GM12878 (cell line): Measurements from ENCODE around the gene HOXA10. TPM values are rescaled to one million over a fixed set of nuclear protein-coding genes. Genes with fewer than 3 reads are reported as not detected.

Experiments
- ATAC-seq: fragments of 200-7000 bp; cut with Tn5 transposase; 3 replicates; pipeline ENCODE4 v1.9.1; 2020; ENCODE audit warnings: mild to moderate bottlenecking, moderate library complexity
- BruUV-seq: library from RNA; stranded (reverse); fragments of 400-500 nt; replicated peaks from 2 replicates; lab custom pipeline; 2021; lab: Mats Ljungman, UMichigan
- CTCF ChIA-PET: fragments of 300-600 bp; sonication (Branson Sonifier 250); formaldehyde crosslinking; extraction: SDS; loops from one replicate; lab custom pipeline; 2021; ENCODE audit warnings: inconsistent platforms; lab: Yijun Ruan, JAX
- POLR2A ChIA-PET: fragments of 350-600 bp; formaldehyde crosslinking; extraction: SDS; loops from one replicate; lab custom pipeline; 2021; ENCODE audit warnings: inconsistent platforms; lab: Charles Lee
- RAD21 ChIA-PET: fragments of 300-600 bp; sonication (Branson Sonifier 250); formaldehyde crosslinking; loops from one replicate; lab custom pipeline; 2023; ENCODE audit warnings: antibody characterized with exemption; ENCODE audit not compliant: unreplicated experiment; lab: Charles Lee
- SMC1A ChIA-PET: fragments of 300-600 bp; sonication (Branson Sonifier 250); formaldehyde crosslinking; loops from one replicate; lab custom pipeline; 2023; ENCODE audit not compliant: unreplicated experiment, uncharacterized antibody; lab: Charles Lee
- DNase-seq: peaks from one replicate; pipeline ENCODE4 v3.0.0-alpha.2; 2011; ENCODE audit warnings: low read depth, low spot score
- FAIRE-seq: peaks from 3 replicates; lab custom pipeline; 2011; peaks lifted over from hg19 to GRCh38; lab: Jason Lieb, UNC
- H2AFZ ChIP-seq: 2 replicates; pipeline ENCODE4 v1.6.0; 2011; ENCODE audit warnings: low read depth, low read length, control low read depth; ENCODE audit not compliant: control insufficient read depth
- H3K27ac ChIP-seq: 2 replicates; pipeline ENCODE4 v1.5.1; 2011; ENCODE audit warnings: control low read depth; ENCODE audit not compliant: control insufficient read depth, insufficient read depth
- H3K27me3 ChIP-seq, 2 experiments: replicated peaks in 1 of 2; 2 replicates each; pipeline versions ENCODE4 v1.6.0 to v1.6.1; 2011; ENCODE audit warnings: low read length in 1 of 2; ENCODE audit not compliant: control insufficient read depth in 2 of 2, insufficient read depth in 2 of 2
- H3K36me3 ChIP-seq, 2 experiments: 2 replicates each; pipeline ENCODE4 v1.5.1; 2011; ENCODE audit warnings: low read length in 1 of 2; ENCODE audit not compliant: control insufficient read depth in 2 of 2, insufficient read depth in 2 of 2
- H3K4me1 ChIP-seq: 2 replicates; pipeline ENCODE4 v1.6.1; 2011; ENCODE audit warnings: mild to moderate bottlenecking, low read length, moderate library complexity, mixed read lengths; ENCODE audit not compliant: control insufficient read depth, insufficient read depth
- H3K4me2 ChIP-seq: 2 replicates; pipeline ENCODE4 v1.6.0; 2011; ENCODE audit warnings: control low read depth; ENCODE audit not compliant: control insufficient read depth, insufficient read depth
- H3K4me3 ChIP-seq: fragments of 200-600 bp; sonication (generic); 2 replicates; pipeline ENCODE4 v1.5.1; 2016
- H3K79me2 ChIP-seq: 2 replicates; pipeline ENCODE4 v1.6.0; 2011; ENCODE audit warnings: low read length; ENCODE audit not compliant: control insufficient read depth, insufficient read depth
- H3K9ac ChIP-seq: 2 replicates; pipeline ENCODE4 v1.8.0; 2011; ENCODE audit warnings: low read length, control low read depth, mixed read lengths; ENCODE audit not compliant: control insufficient read depth, insufficient read depth
- H3K9me3 ChIP-seq: replicated peaks from 3 replicates; pipeline ENCODE4 v1.5.1; 2011; ENCODE audit warnings: mild to moderate bottlenecking, low read length; ENCODE audit not compliant: control insufficient read depth, insufficient read depth
- H4K20me1 ChIP-seq: 2 replicates; pipeline ENCODE4 v1.6.0; 2011; ENCODE audit not compliant: control insufficient read depth, insufficient read depth
- CEBPZ ChIP-seq: fragments of 150-350 bp; IDR thresholded peaks from 2 replicates; pipeline ENCODE4 v1.6.1; 2016; ENCODE audit warnings: low read depth, low read length
- EP300 ChIP-seq, 2 experiments: fragments of 150-350 bp in 1 of 2; IDR thresholded peaks; 2 replicates each; pipeline ENCODE4 v1.6.1; 2011 to 2012; ENCODE audit warnings: low read depth in 2 of 2, low read length in 2 of 2, borderline replicate concordance in 1 of 2, improper control_type of control experiment in 1 of 2, inconsistent platforms in 1 of 2; ENCODE audit not compliant: control insufficient read depth in 1 of 2
- ESRRA ChIP-seq: IDR thresholded peaks from 2 replicates; pipeline ENCODE4 v1.6.1; 2012; ENCODE audit warnings: mild to moderate bottlenecking, low read length, improper control_type of control experiment
- FOXK2 ChIP-seq: fragments of 450-650 bp; IDR thresholded peaks from 2 replicates; pipeline ENCODE4 v1.6.1; 2017; ENCODE audit warnings: mild to moderate bottlenecking, moderate library complexity
- IKZF1 ChIP-seq: fragments of 450-650 bp; conservative IDR thresholded peaks from 2 replicates; pipeline ENCODE4 v1.6.1; 2017; ENCODE audit warnings: antibody characterized with exemption, mild to moderate bottlenecking
- KLF5 ChIP-seq: fragments of 450-650 bp; IDR thresholded peaks from 2 replicates; pipeline ENCODE4 v1.6.1; 2014; ENCODE audit warnings: mild to moderate bottlenecking; ENCODE audit not compliant: partially characterized antibody
- LARP7 ChIP-seq: fragments of 450-650 bp; IDR thresholded peaks from 2 replicates; pipeline ENCODE4 v1.6.1; 2017; ENCODE audit warnings: mild to moderate bottlenecking
- MEF2A ChIP-seq: IDR thresholded peaks from 2 replicates; pipeline ENCODE4 v1.6.1; 2011; ENCODE audit warnings: low read depth, mild to moderate bottlenecking, low read length, moderate library complexity; ENCODE audit not compliant: insufficient read depth
- MYB ChIP-seq: fragments of 150-350 bp; IDR thresholded peaks from 2 replicates; pipeline ENCODE4 v1.6.1; 2014; ENCODE audit warnings: mild to moderate bottlenecking, low read depth, low read length, borderline replicate concordance
- NBN ChIP-seq: fragments of 450-650 bp; IDR thresholded peaks from 2 replicates; pipeline ENCODE4 v1.6.1; 2016
- POLR2A ChIP-seq: IDR thresholded peaks from 2 replicates; pipeline ENCODE4 v1.6.1; 2011; ENCODE audit warnings: low read depth, mild to moderate bottlenecking, low read length
- RUNX3 ChIP-seq: IDR thresholded peaks from 2 replicates; pipeline ENCODE4 v1.6.1; 2012; ENCODE audit warnings: low read length, inconsistent platforms
- SIX5 ChIP-seq: IDR thresholded peaks from 2 replicates; pipeline ENCODE4 v1.6.1; 2011; ENCODE audit warnings: mild to moderate bottlenecking, low read depth, low read length, moderate library complexity; ENCODE audit not compliant: severe bottlenecking
- SMAD5 ChIP-seq: IDR thresholded peaks from 2 replicates; pipeline ENCODE4 v1.6.1; 2016; ENCODE audit warnings: antibody characterized with exemption, low read depth
- YY1 ChIP-seq: IDR thresholded peaks from 2 replicates; pipeline ENCODE4 v1.6.1; 2011; ENCODE audit warnings: low read depth, mild to moderate bottlenecking, low read length
- WGBS: methylation state at CpG from one replicate; pipeline ENCODE4 v1.1.6; 2016; ENCODE audit warnings: low lambda C conversion rate; ENCODE audit not compliant: insufficient replicate concordance, insufficient coverage; ENCODE audit errors: missing lambda C conversion rate; 5-methylcytosine and 5-hydroxymethylcytosine counted together
- in situ Hi-C: fragments of 300-500 bp; cut with MboI; formaldehyde crosslinking; loops from 9 replicates; pipeline ENCODE4 v1.14.3; 2018; ENCODE audit warnings: mixed read lengths
- intact Hi-C: fragments of 100-400 bp; cut with micrococcal nuclease; formaldehyde crosslinking; loops from one replicate; pipeline ENCODE4 v1.14.2; 2022; ENCODE audit not compliant: unreplicated experiment
- polyA plus RNA-seq, 11 experiments: library from polyadenylated mRNA; depleted of rRNA in 4 of 11; unstranded in 6 of 11; stranded (reverse) in 5 of 11; fragments of >200 nt; fragmentation: Nextera tagmentation in 4 of 11; fragmentation: Illumina TruSeq in 1 of 11; extraction: Ambion mirVana in 4 of 11; extraction: Trizol in 1 of 11; gene quantifications; 1 replicate in 1 of 11; 2 replicates in 10 of 11; pipeline versions ENCODE4 v1.2.1 to v1.2.3, GENCODE V29; 2011 to 2016; ENCODE audit warnings: inconsistent platforms in 2 of 11, missing spikeins in 2 of 11, low read depth in 1 of 11
- total RNA-seq, 4 experiments: library from RNA; depleted of rRNA in 3 of 4; stranded (reverse); fragments of >200 nt in 3 of 4; fragmentation: Illumina TruSeq in 1 of 4; extraction: Trizol in 1 of 4; gene quantifications; 2 replicates each; pipeline versions ENCODE4 v1.2.1 to v1.2.3, GENCODE V29; 2013 to 2021

HOXA10 gene
- total and polyA plus RNA-seq, 10 of the 15 experiments (the other 5 are each of a cell fraction or from before 2014, with no cell fraction given): not detected

GRCh38 chr7:27170426-27171324, 3.4 kb downstream of the HOXA10 start:
- Histone ChIP-seq H3K4me3 (no peak overlapping the region), H3K27me3 (peaks cover 28 to 42% of the 10 kb centered on the region in 2 experiments), H3K36me3 (no peaks in the 10 kb centered on the region; a peak in 1 of 4 replicates), H3K79me2 (no peaks in the 10 kb centered on the region), H3K4me1 (no peaks in the 10 kb centered on the region), H3K4me2 (no peak overlapping the region), H3K9ac (no peak overlapping the region), H4K20me1 (no peaks in the 10 kb centered on the region), H2AFZ (no peak overlapping the region), H3K9me3 (no peaks in the 10 kb centered on the region; the same call in 2 of the 3 replicates), H3K27ac (no peak overlapping the region)
- DNase-seq (no peak), FAIRE-seq (no peak), ATAC-seq (no peak)
- POLR2A ChIA-PET: no interaction called here
- no TSS peak for BruUV-seq
- SMC1A ChIA-PET: interaction anchor here (0.6 kb wide), 1 partner anchor 730 kb away, joined by 3 read pairs; no protein-coding TSS in a partner anchor
- WGBS: 40% methylated on average over 10 of the region's 11 CpGs
- CTCF ChIA-PET: interaction anchor here (1.6 kb wide), 1 partner anchor 801 kb away, joined by 4 read pairs; no protein-coding TSS in a partner anchor
- in situ Hi-C loops (loop anchor here (25.0 kb wide), 1 partner anchor 1083 kb away; no protein-coding TSS in a partner anchor), intact Hi-C loops (no loop called here)
- RAD21 ChIA-PET: no interaction called here
- TF ChIP-seq FOXK2: no peak
- TF ChIP-seq CEBPZ: no peak
- TF ChIP-seq ESRRA: no peak
- TF ChIP-seq EP300 (IDR thresholded peaks at IDR 0.05; ENCODE audit: borderline replicate concordance in 1 of 2, control insufficient read depth in 1 of 2, low read depth in 2 of 2, low read length in 2 of 2): no peak
- TF ChIP-seq LARP7: no peak
- no peak for TF ChIP-seq NBN
- no peak for TF ChIP-seq MYB
- TF ChIP-seq IKZF1: no peak
- TF ChIP-seq POLR2A: no peak
- TF ChIP-seq SIX5: no peak
- no peak for TF ChIP-seq RUNX3
- TF ChIP-seq YY1: no peak
- no peak for TF ChIP-seq MEF2A
- TF ChIP-seq KLF5: no peak
- no peak for TF ChIP-seq SMAD5
